ENCODE data around the gene PDZD2.

Gene PDZD2

GRCh38 chr5:32099486-32100035 is 460.6 kb downstream of the PDZD2 start:
- no peak for TF ChIP-seq CTCF (IDR thresholded peaks at IDR 0.05; ENCODE audit: insufficient read depth, low read depth, low read length, missing control alignments)
- H3K4me3 ChIP-seq (ENCODE audit: low read length): no peak overlapping the region
- no peak for DNase-seq (ENCODE audit: low read depth)

- TF ChIP-seq CTCF (IDR thresholded peaks at IDR 0.05; ENCODE audit: insufficient read depth, low read depth, low read length, missing control alignments): no peak
- no peak for DNase-seq (ENCODE audit: low read depth)
- H3K4me3 ChIP-seq (ENCODE audit: low read length): no peak overlapping the region
Measured at GRCh38 chr5:32100230-32100629, 461.3 kb downstream of the PDZD2 start.

GRCh38 chr5:32100691-32101302 is 461.9 kb downstream of the PDZD2 start:
- DNase-seq (ENCODE audit: low read depth): no peak
- no peak for TF ChIP-seq CTCF (IDR thresholded peaks at IDR 0.05; ENCODE audit: insufficient read depth, low read depth, low read length, missing control alignments)
- no peak overlapping the region for H3K4me3 ChIP-seq (ENCODE audit: low read length)

GRCh38 chr5:32102254-32102986 is 463.5 kb downstream of the PDZD2 start:
- no peak for DNase-seq (ENCODE audit: low read depth)
- no peak overlapping the region for H3K4me3 ChIP-seq (ENCODE audit: low read length)
- TF ChIP-seq CTCF (IDR thresholded peaks at IDR 0.05; ENCODE audit: insufficient read depth, low read depth, low read length, missing control alignments): no peak

GRCh38 chr5:32103521-32103920 is 464.6 kb downstream of the PDZD2 start:
- no peak for TF ChIP-seq CTCF (IDR thresholded peaks at IDR 0.05; ENCODE audit: insufficient read depth, low read depth, low read length, missing control alignments)
- no peak overlapping the region for H3K4me3 ChIP-seq (ENCODE audit: low read length)
- no peak for DNase-seq (ENCODE audit: low read depth)

- H3K4me3 ChIP-seq (ENCODE audit: low read length): no peak overlapping the region
- DNase-seq (ENCODE audit: low read depth): no peak
- TF ChIP-seq CTCF (IDR thresholded peaks at IDR 0.05; ENCODE audit: insufficient read depth, low read depth, low read length, missing control alignments): no peak
Measured at GRCh38 chr5:32107291-32107690, 468.4 kb downstream of the PDZD2 start.

Measured in epithelial cell of esophagus (primary cell).